Dermis lymphatic vessel endothelial cell (primary cell): ENCODE measurements around the gene METTL6. TPM values are rescaled to one million over a fixed set of nuclear protein-coding genes. Genes with fewer than 3 reads are reported as not detected.

ENCODE experiments used
- total RNA-seq: library from RNA; depleted of rRNA; stranded (reverse); fragments of >200 nt; gene quantifications from 2 replicates; pipeline ENCODE4 v1.2.1, GENCODE V29; 2014

METTL6 gene, protein sequence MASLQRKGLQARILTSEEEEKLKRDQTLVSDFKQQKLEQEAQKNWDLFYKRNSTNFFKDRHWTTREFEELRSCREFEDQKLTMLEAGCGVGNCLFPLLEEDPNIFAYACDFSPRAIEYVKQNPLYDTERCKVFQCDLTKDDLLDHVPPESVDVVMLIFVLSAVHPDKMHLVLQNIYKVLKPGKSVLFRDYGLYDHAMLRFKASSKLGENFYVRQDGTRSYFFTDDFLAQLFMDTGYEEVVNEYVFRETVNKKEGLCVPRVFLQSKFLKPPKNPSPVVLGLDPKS
- total RNA-seq = 18.4 and 24.0 TPM in 2 replicates

DNA sequence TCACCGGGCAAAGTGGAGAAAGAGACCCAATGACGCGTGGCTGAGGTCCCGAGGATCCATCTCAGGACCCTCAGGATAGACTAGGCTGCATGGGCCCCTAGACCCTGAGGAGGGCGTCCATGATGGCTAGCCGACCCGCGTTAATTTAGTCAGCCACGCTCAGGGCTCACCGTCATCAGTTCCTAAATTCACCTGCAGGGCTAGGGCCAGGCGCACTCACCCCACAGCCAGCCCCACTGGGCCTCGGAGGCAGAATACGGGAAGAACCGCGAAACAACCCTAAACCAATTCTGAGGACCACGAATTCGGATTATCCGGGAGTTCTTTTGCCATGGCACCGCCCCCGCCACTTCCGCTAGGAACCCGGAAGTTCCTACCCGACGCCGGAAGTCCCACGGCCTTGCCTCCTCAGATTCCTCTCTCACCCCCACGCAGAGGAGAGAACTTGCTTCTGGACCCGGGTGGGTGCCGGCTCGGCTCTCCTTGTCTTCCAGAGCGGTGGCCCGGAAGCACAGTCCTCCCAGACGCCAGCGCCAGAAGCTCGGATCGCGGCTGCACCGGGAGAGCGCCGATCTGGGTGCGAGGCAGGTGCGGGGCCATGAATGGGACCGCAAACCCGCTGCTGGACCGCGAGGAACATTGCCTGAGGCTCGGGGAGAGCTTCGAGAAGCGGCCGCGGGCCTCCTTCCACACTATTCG is at the start of gene METTL6, which contains the start of gene EAF1:
Gene METTL6 (minus strand): TSS at position 363 of the 699 bp plus-strand sequence. CDS start 1,033 bp downstream, outside the sequence.
Gene EAF1 (plus strand): TSS at position 417 of the 699 bp plus-strand sequence. CDS start 182 bp downstream, at position 599.

Other genes with a start within 250 kb of the METTL6 start
- gene CAPN7, start 221.3 kb downstream of the METTL6 start, total RNA-seq = 26.9 and 31.5 TPM in 2 replicates
- gene SH3BP5, start 95.0 kb downstream of the METTL6 start, total RNA-seq = 39.3 and 63.6 TPM in 2 replicates
- gene EAF1, start 54 bp upstream of the METTL6 start, total RNA-seq = 13.5 and 16.2 TPM in 2 replicates
- gene COLQ, start 94.2 kb upstream of the METTL6 start, total RNA-seq = 0.43 and 0.98 TPM in 2 replicates
- 29.0 and 32.6 TPM in 2 replicates for gene HACL1, start 174.0 kb upstream of the METTL6 start, total RNA-seq
- 39.7 and 53.5 TPM in 2 replicates for gene BTD, start 174.2 kb upstream of the METTL6 start, total RNA-seq